GM23338 (cell line): ENCODE measurements around the gene TMA16.

Experiments used
- CTCF ChIP-seq, 2 experiments: fragments of 200-600 bp in 1 of 2; sonication (generic) in 1 of 2; conservative IDR thresholded peaks; 2 replicates each; pipeline versions ENCODE4 v1.5.1 to v1.6.1; 2016 to 2017; ENCODE audit warnings: antibody characterized with exemption in 2 of 2, low read depth in 2 of 2, mild to moderate bottlenecking in 2 of 2, moderate library complexity in 1 of 2
- POLR2AphosphoS5 ChIP-seq: IDR thresholded peaks from 2 replicates; pipeline ENCODE4 v1.6.1; 2016; ENCODE audit warnings: antibody characterized with exemption, low read depth

DNA sequence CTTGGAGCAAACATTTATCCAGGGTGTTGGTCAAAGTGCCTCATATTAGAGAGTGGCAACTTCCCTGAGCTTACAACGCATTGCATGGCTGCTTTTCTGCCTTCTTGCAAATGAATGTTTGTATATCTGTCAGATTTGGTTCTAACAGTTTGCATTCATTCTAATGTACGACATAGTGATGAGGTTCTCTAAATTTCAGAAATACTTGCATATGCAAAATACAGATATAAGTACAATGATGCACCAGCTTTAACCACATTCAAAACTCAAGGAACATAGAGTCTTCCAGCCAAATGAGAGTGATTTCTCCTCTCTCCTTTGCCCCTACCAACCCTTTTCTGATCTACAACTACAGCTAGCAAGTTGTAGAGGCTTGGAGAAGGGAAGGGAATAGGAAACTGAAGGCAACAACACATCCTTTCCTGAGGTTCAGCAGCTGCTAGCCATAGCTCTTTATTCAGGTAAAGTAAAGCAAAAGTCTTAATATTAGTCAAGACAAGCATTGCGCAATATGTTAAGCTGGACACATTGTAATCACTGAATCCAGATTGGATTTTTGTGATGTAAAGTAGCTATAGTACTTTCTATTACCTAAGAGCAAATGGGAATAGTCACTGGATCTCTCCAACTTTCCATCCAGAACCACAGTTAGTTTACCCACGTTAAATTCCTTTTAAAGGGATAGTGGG, 27.3 kb upstream of the TMA16 start:
- no peak for TF ChIP-seq POLR2AphosphoS5
- TF ChIP-seq CTCF (conservative IDR thresholded peaks at IDR 0.05; ENCODE audit: low read depth in 2 of 2), result no peak
